ENCODE measurements around the gene TMEM63C. TPM values are rescaled to one million over a fixed set of nuclear protein-coding genes. Genes with fewer than 3 reads are reported as not detected.

Gene TMEM63C
- polyA plus RNA-seq, 1 donor: 7.7 TPM

- DNase-seq: no peak
- no peak overlapping the region for H3K27ac ChIP-seq (ENCODE audit: low read length)
- WGBS (ENCODE audit: insufficient coverage, low lambda C conversion rate): no CpG with 5 or more reads among the region's 4 CpGs
- H3K9me3 ChIP-seq (ENCODE audit: control insufficient read depth, low read depth, low read length): no peaks in the 10 kb centered on the region
- no peaks in the 10 kb centered on the region for H3K4me1 ChIP-seq (ENCODE audit: control insufficient read depth, insufficient read depth, low read length)
- H3K36me3 ChIP-seq (ENCODE audit: control insufficient read depth, insufficient read depth, low read length): no peaks in the 10 kb centered on the region
- H3K4me3 ChIP-seq (ENCODE audit: low read length): no peak overlapping the region
- H3K27me3 ChIP-seq (ENCODE audit: control insufficient read depth, insufficient read depth, low read length): no peaks in the 10 kb centered on the region
Observed at GRCh38 chr14:77197988-77198387, 16.4 kb downstream of the TMEM63C start.

- H3K9me3 ChIP-seq (ENCODE audit: control insufficient read depth, low read depth, low read length): no peaks in the 10 kb centered on the region
- no peak overlapping the region for H3K4me3 ChIP-seq (ENCODE audit: low read length)
- H3K36me3 ChIP-seq (ENCODE audit: control insufficient read depth, insufficient read depth, low read length): no peaks in the 10 kb centered on the region
- WGBS (ENCODE audit: insufficient coverage, low lambda C conversion rate): 80% methylated on average over 1 of the region's 6 CpGs
- H3K27ac ChIP-seq (ENCODE audit: low read length): no peak overlapping the region
- H3K4me1 ChIP-seq (ENCODE audit: control insufficient read depth, insufficient read depth, low read length): no peaks in the 10 kb centered on the region
- no peaks in the 10 kb centered on the region for H3K27me3 ChIP-seq (ENCODE audit: control insufficient read depth, insufficient read depth, low read length)
- DNase-seq: no peak
Observed at GRCh38 chr14:77198561-77198960, 17.0 kb downstream of the TMEM63C start.

GRCh38 chr14:77199590-77199989 is 18.0 kb downstream of the TMEM63C start:
- Histone ChIP-seq H3K4me1 (ENCODE audit: control insufficient read depth, insufficient read depth, low read length) (no peaks in the 10 kb centered on the region), H3K4me3 (ENCODE audit: low read length) (no peak overlapping the region), H3K9me3 (ENCODE audit: control insufficient read depth, low read depth, low read length) (no peaks in the 10 kb centered on the region), H3K36me3 (ENCODE audit: control insufficient read depth, insufficient read depth, low read length) (no peaks in the 10 kb centered on the region), H3K27ac (ENCODE audit: low read length) (no peak overlapping the region), H3K27me3 (ENCODE audit: control insufficient read depth, insufficient read depth, low read length) (no peaks in the 10 kb centered on the region)
- no peak for DNase-seq
- WGBS (ENCODE audit: insufficient coverage, low lambda C conversion rate): no CpG with 5 or more reads among the region's 12 CpGs

DNA sequence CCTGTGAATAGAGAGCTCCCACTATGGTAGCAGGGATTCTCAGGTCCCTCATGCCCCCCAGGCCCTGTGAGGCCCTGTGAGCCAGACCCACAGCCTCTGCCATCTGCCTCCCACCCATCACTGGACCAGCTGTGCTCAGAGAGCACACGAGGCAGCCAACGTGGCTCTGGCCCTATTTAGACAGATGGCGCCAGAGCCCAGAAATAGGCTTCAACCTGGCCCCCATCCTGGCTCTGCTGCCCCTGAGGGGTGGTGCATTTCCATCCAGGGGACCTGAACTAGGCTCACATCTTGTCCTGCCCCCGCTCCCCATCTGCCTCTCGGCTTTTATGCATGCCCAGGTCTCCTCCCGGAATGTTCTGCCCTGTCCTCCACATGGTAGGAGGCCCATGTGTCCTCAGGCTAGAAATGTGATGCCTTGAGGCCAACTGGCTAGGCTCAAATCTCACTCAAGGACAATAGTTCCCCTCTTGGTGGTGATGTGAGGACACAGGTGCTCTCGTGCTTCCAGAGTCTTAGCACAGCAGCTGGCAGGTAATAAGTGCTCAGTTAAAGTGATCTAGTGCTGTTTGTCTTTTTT is 18.9 kb downstream of the TMEM63C start:
- no peaks in the 10 kb centered on the region for H3K36me3 ChIP-seq (ENCODE audit: control insufficient read depth, insufficient read depth, low read length)
- no peaks in the 10 kb centered on the region for H3K27me3 ChIP-seq (ENCODE audit: control insufficient read depth, insufficient read depth, low read length)
- DNase-seq: no peak
- no peak overlapping the region for H3K4me3 ChIP-seq (ENCODE audit: low read length)
- H3K9me3 ChIP-seq (ENCODE audit: control insufficient read depth, low read depth, low read length): no peaks in the 10 kb centered on the region
- no CpG with 5 or more reads among the region's 7 CpGs for WGBS (ENCODE audit: insufficient coverage, low lambda C conversion rate)
- H3K27ac ChIP-seq (ENCODE audit: low read length): no peak overlapping the region
- no peaks in the 10 kb centered on the region for H3K4me1 ChIP-seq (ENCODE audit: control insufficient read depth, insufficient read depth, low read length)

- WGBS (ENCODE audit: insufficient coverage, low lambda C conversion rate): no CpG with 5 or more reads among the region's 4 CpGs
- no peaks in the 10 kb centered on the region for H3K27me3 ChIP-seq (ENCODE audit: control insufficient read depth, insufficient read depth, low read length)
- no peak overlapping the region for H3K4me3 ChIP-seq (ENCODE audit: low read length)
- DNase-seq: no peak
- H3K9me3 ChIP-seq (ENCODE audit: control insufficient read depth, low read depth, low read length): no peaks in the 10 kb centered on the region
- no peaks in the 10 kb centered on the region for H3K4me1 ChIP-seq (ENCODE audit: control insufficient read depth, insufficient read depth, low read length)
- H3K36me3 ChIP-seq (ENCODE audit: control insufficient read depth, insufficient read depth, low read length): no peaks in the 10 kb centered on the region
- no peak overlapping the region for H3K27ac ChIP-seq (ENCODE audit: low read length)
Observed at GRCh38 chr14:77201696-77202095, 20.1 kb downstream of the TMEM63C start.

- Histone ChIP-seq H3K4me3 (ENCODE audit: low read length) (no peak overlapping the region), H3K27me3 (ENCODE audit: control insufficient read depth, insufficient read depth, low read length) (no peaks in the 10 kb centered on the region), H3K9me3 (ENCODE audit: control insufficient read depth, low read depth, low read length) (no peaks in the 10 kb centered on the region), H3K4me1 (ENCODE audit: control insufficient read depth, insufficient read depth, low read length) (no peaks in the 10 kb centered on the region), H3K36me3 (ENCODE audit: control insufficient read depth, insufficient read depth, low read length) (no peaks in the 10 kb centered on the region), H3K27ac (ENCODE audit: low read length) (peak overlapping the region; percentile 44)
- WGBS (ENCODE audit: insufficient coverage, low lambda C conversion rate): no CpG with 5 or more reads among the region's 5 CpGs
- no peak for DNase-seq
Observed at GRCh38 chr14:77203611-77204458, 22.2 kb downstream of the TMEM63C start.

- H3K4me3 ChIP-seq (ENCODE audit: low read length): no peak overlapping the region
- H3K27me3 ChIP-seq (ENCODE audit: control insufficient read depth, insufficient read depth, low read length): no peaks in the 10 kb centered on the region
- WGBS (ENCODE audit: insufficient coverage, low lambda C conversion rate): no CpG with 5 or more reads among the region's 6 CpGs
- no peaks in the 10 kb centered on the region for H3K4me1 ChIP-seq (ENCODE audit: control insufficient read depth, insufficient read depth, low read length)
- no peaks in the 10 kb centered on the region for H3K9me3 ChIP-seq (ENCODE audit: control insufficient read depth, low read depth, low read length)
- H3K27ac ChIP-seq (ENCODE audit: low read length): peak overlapping the region; percentile 44
- DNase-seq: peak in 1 of 2 donors; percentile 38
- H3K36me3 ChIP-seq (ENCODE audit: control insufficient read depth, insufficient read depth, low read length): no peaks in the 10 kb centered on the region
Observed at GRCh38 chr14:77204459-77204771, 22.8 kb downstream of the TMEM63C start.

DNA sequence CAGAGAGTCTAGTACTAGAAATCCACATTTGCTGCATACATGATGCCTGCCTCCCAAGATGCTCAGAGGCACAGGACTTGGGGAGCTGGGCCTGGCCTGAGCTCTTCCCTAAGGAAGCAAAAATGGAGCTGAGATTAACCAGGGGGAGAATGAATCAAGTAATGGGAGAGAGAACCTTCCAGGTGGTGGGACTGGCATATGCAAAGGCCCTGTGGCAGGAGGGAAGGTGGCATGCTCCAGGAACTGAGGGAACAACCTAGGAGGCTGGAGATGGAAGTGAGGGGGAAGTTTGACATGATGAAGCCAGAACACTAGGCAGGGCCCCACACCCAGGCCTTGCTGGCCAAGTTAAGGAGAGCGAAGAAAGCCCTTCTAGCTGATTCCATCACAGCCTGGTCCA is 23.3 kb downstream of the TMEM63C start:
- Histone ChIP-seq H3K27ac (ENCODE audit: low read length) (no peak overlapping the region), H3K36me3 (ENCODE audit: control insufficient read depth, insufficient read depth, low read length) (no peaks in the 10 kb centered on the region), H3K4me3 (ENCODE audit: low read length) (no peak overlapping the region), H3K4me1 (ENCODE audit: control insufficient read depth, insufficient read depth, low read length) (no peaks in the 10 kb centered on the region), H3K9me3 (ENCODE audit: control insufficient read depth, low read depth, low read length) (no peaks in the 10 kb centered on the region), H3K27me3 (ENCODE audit: control insufficient read depth, insufficient read depth, low read length) (no peaks in the 10 kb centered on the region)
- no CpG with 5 or more reads among the region's 1 CpG for WGBS (ENCODE audit: insufficient coverage, low lambda C conversion rate)
- DNase-seq: no peak

GRCh38 chr14:77205566-77205965 is 24.0 kb downstream of the TMEM63C start:
- WGBS (ENCODE audit: insufficient coverage, low lambda C conversion rate): no CpG with 5 or more reads among the region's 4 CpGs

GRCh38 chr14:77206261-77206824 is 24.7 kb downstream of the TMEM63C start:
- no peaks in the 10 kb centered on the region for H3K9me3 ChIP-seq (ENCODE audit: control insufficient read depth, low read depth, low read length)
- no peaks in the 10 kb centered on the region for H3K4me1 ChIP-seq (ENCODE audit: control insufficient read depth, insufficient read depth, low read length)
- WGBS (ENCODE audit: insufficient coverage, low lambda C conversion rate): no CpG with 5 or more reads among the region's 2 CpGs
- H3K27ac ChIP-seq (ENCODE audit: low read length): no peak overlapping the region
- no peak for DNase-seq
- no peaks in the 10 kb centered on the region for H3K36me3 ChIP-seq (ENCODE audit: control insufficient read depth, insufficient read depth, low read length)
- no peak overlapping the region for H3K4me3 ChIP-seq (ENCODE audit: low read length)
- no peaks in the 10 kb centered on the region for H3K27me3 ChIP-seq (ENCODE audit: control insufficient read depth, insufficient read depth, low read length)

More at GRCh38 chr14:77205566-77205965, 24.0 kb downstream of the TMEM63C start:
- Histone ChIP-seq H3K27ac (ENCODE audit: low read length) (no peak overlapping the region), H3K36me3 (ENCODE audit: control insufficient read depth, insufficient read depth, low read length) (no peaks in the 10 kb centered on the region), H3K27me3 (ENCODE audit: control insufficient read depth, insufficient read depth, low read length) (no peaks in the 10 kb centered on the region), H3K9me3 (ENCODE audit: control insufficient read depth, low read depth, low read length) (no peaks in the 10 kb centered on the region), H3K4me3 (ENCODE audit: low read length) (no peak overlapping the region), H3K4me1 (ENCODE audit: control insufficient read depth, insufficient read depth, low read length) (no peaks in the 10 kb centered on the region)
- no peak for DNase-seq

All from large intestine (tissue), 3 donors.